ENCODE data around the gene ARHGDIB.

The ARHGDIB gene

DNA sequence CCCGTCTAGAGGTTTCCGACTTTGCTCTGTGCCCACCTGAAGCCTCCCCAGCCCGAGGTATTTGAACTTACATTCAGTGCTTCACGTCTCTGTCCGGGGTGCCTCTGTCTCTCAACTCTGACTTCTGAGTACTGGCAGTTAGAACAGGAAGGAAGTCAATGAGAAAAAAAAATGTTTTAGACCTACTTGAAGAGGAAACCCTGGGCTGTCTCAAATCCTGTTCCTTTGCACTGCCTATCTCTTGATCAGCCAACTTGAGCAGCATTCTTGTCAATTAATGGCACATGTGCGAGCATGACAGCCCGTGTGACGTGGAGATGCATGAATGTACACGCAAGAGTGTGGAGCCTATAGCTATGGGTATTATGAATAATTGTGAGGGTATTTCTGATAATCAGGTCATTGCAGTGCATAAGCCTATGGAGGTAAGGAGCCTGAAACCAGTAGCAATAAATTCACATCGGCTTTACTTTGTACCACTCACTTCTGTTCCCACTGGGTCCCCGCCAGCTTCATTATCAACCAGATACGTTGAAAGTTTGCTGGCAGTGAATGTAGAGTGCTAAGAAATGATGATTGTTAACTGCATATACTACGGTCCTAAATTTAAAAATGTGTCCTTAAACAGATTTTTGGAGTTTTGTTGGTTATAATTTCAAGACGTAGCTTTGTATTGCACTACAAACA is at the start of gene ARHGDIB:
Gene ARHGDIB (minus strand): TSS at position 136 of the 687 bp plus-strand sequence. CDS start 10,889 bp downstream, outside the sequence.
- DNase-seq, result no peak

DNA sequence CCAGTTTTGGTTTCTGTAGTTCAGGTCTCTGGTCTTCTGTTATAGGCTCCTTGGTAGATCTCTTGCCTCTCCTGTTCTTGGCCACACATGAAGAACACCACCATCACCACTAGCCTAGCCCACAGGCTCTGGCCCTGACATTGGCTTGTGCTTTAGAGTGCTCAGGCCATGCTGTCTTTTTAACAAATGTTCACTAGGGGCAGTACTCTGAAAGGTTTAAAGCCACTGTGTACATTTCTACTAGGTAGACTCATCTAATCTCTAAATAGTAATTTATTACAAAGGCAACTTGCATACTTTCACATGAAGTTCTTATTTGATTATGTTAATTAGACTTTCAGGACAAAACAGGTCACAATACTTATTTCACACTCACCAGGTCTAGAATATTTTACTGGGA is 49.8 kb upstream of the ARHGDIB start:
- DNase-seq, result no peak

DNA sequence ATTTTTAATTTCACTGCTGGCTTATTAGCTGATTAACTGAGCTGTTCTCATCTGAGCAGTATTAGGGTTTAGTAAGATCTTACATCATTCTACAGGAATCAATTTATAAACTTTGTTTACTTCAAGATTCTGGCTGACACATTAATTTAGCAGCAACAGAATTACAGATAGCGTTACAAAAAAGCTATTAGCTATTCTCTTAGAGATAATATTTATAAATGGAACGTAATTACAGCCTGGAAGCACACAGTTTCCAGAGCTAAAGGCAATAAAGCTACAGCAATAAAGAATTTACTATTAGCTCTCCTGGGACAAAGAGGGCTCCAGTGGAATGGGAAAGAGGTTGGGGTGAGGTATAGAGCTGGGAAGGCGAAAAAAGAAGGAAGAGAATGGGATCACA is 46.1 kb upstream of the ARHGDIB start:
- peak; percentile 12 for DNase-seq

DNA sequence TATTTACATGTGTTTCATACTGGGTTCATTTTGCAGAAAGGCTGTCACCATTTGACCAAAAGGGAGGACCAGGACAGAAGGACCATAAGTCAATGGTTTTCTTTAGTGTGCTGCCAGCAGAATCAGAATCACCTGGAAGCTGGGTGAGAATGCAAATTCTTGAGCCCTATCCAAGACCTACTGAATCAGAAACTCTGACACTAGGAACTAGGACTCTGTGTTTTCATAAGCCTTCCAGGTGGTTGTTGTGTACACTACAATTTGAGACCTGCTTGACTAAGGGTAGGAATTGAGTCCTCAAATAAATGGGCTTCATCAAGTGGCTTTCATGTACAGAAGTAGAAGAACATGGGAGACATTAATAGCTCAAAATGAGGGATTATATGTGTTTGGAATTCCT is 43.7 kb upstream of the ARHGDIB start:
- DNase-seq, result peak; percentile 90

DNA sequence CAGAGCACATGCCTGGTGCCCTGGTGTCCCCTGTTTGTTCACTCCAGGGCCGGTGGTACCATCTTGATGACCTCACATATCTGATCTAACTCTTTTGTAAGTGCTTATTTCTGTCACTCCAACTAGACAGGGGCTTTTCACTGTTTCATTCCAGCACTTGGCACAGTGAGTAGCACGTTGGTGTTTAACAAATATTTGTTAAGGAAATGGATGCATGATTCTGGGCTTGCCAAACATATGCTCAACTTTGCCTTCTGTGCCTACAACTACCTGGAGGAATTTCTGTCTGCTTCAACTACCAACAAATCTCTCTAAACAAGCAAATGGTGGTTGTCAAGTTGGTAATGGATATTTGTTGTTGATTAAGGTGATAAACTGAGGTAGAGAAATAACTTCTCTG is 43.0 kb upstream of the ARHGDIB start:
- DNase-seq, result no peak

DNA sequence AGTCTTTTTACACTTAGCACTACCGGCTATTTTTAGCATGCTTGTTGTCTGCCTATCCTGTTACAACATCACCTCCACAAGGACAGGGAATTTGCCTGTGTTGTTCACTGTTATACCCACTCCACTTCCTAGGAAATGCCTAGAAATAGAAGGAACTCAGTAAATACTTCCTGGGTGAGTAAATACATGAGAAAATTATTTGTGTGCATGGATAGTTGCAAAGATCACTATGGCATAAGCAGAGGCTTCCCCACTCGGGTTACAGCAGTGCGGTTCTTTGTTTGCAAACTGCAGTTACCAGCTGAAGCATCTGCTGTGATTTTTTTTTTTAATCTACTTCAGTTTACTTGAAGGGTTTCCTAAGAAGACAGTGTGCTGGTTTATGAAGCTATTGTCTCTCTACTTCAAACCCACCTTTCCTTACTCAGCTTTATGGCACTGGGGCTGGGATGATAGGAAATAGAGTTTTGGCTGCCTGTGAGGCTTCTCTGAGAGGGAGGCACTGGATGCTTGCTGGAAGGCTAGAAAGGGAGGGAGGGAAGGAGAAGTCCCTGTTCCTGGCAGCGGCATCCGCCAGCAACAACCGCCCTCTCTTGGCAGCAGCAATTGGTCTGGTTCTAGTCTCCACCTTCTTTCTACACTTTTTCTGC is 40.5 kb upstream of the ARHGDIB start:
- DNase-seq, result peak; percentile 21

DNA sequence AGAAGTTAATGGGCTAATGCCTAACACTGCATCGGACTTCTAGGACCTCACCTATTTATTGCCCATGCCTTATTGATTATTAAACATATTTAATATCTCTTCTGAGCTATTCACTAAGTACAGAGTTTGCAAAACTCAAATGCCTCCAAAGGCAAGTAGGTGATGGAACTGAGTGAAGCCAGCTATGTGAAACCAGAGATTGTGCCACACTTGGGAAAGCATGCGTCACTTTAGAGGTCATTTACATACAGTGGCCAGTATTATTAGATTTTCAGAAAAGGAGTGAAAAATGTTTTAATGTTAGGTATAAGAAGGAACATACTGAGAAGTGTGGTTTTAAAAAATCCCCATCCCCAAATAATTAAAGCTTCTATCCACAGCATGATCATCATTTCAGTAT is 39.2 kb upstream of the ARHGDIB start:
- DNase-seq, result no peak

DNA sequence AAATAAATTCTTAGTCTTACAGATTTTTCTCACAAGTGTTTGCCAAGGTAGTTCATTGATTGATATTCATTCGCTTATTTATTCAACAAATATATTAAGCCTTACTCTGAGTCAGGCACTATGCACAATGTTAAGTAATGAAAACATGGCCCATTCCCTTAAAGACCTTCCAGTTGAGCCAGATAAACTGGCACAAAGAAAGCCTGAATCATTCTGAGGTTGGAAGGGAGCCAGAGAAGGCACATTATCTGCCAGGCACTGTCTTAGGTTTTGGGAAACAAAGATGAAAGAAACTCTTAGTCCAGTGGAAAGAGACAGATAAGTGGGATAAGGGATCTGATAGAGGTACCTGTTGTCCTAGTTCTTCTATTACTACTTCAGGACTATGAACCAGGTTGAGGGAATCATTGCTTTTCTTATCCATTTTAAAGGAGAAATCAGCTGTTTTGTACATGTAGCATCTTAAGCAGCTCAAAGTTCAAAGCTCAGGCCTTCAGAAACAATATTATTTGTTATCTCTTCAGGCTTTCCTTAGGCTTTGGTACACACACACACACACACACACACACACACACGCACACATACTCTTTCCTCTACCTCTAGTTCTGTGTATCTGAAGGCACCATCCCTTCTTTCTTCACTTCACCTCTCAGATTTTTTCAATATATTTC is 38.4 kb upstream of the ARHGDIB start:
- DNase-seq, result no peak

DNA sequence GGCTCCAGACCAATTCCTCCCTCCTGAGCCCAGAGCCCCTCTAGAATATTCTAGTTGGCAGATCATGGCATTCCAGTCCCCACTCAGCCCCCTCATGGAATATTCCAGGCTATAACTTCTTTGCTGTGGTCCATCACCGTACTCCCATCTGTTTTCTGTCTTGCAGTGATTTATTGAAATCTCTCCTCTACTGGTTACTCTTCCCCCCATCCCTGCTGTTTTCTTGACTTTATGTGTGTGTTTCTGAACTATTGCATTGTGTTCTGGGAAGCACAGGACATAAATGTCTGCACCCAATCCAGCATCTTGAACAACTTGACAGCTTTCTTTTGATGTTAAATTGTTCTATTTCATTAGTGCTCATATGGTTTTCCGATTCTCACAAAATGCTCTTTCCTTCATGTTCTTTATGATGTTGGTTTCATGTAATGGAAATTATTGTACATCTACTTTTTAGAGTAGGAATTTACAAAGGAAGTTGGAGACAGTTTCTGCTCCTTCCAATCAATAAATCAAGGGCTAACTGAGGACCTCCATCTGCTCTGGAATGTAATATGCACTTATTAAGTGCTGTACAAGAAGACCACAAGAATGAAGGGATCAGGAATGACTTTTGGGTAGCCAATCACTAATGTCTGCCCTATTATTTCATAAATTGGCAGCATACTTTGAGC is 37.8 kb upstream of the ARHGDIB start:
- DNase-seq, result no peak

DNA sequence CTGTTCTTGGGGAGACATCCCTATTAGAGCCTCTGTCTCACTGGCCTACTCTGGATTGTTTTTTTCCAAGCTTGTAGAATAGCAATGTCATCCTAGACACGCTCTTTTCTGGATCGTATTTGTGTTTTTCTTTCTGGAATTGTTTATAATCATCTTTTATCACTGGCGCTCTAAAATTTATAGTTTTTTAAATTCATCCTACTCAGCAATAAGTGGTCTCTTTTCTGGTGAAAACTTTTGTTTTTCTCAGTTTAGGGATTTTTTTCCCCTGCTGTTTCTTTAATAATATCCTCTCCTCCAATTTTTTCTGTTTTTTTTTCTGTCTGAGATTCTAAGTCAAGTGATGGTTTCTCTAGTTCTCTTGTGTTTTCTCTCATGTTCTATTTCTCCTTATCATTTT is 36.6 kb upstream of the ARHGDIB start:
- DNase-seq, result no peak

DNA sequence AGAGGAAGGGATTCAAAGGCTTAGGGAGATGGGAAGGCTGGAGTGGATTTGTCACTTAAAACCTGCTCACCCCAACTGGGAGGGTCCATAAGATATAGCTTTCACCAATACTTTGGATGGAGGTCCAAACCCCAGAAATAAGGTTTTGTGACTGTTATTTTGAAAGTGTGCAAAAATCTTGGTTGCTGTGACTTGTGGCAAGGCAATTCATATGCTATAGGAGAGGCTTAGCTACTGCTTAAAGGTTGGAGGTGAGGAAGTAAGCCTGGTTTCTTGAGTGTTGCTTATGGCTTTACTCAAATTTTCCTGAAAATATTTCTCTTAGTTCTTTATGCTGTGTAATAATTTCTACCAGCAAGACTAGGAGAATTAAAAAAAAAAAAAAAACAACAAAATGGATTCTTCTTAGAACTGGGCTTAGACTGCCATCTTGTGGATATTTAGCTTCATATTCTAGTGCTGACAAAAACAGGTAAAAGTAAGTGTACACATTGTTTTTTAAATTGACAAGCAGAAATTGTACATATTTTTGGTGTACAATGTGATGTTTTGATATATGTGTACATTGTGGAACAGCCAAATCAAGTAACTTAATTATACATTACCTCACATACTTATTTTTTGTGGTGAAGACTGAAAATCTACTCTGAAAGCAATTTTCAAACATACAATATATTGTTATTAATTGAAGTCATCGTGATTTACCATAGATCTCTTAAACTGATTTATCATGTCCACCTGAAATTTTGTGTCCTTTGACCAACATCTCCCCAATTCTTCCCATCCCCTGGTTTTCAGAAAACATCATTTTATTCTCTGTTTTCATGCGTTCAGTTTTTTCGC is 34.4 kb upstream of the ARHGDIB start:
- DNase-seq, result peak; percentile 75

DNA sequence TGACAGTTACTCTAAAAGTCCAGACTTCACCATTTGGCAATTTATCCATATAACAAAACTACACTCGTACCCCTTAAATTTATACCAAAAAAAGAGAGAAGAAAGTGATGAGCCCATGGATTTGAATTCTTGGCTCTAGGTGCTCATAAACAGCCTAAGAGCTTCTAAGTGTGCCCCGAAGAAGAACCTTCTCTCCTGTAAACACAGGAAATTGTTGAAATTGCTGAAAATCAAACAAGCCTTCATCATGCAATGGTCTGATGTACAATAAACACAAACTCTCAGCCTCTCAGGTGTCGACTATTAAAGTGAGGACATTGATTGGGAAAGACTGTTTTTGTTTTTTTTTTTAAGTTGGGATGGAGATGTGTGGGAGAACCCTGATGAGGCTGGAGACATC is 33.2 kb upstream of the ARHGDIB start:
- no peak for DNase-seq

DNA sequence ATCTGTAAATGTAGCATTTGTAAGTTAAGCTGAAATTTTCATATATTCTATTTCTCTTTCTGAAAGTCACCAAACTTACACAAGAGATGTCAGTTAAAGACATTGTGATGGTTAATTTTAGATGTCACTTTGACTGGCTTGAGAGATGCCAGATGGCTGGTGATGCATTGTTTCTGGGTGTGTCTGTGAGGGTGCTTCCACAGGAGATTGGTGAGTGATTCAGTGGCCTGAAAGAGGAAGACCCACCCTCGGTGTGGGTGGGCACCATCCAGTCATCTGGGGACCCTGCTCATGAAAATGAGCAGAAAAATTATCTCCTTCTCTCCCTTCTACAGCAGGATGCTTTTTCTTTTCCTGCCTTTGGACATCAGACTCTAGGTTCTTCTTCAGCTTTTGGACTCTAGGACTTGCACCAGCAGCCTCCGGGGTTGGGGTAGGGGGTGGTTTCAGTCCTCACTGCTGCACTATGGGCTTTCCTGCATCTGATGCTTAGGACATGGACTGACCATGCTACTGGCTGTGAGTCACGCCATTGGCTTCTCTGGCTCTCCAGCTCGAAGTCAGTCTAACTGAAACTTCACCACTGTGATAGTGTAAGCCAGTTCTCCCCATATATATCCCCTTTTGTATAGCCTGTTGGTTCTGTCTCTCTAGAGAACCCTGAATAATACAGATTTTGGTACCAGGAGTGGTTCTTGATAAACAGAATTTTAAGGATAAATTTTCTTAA is 32.3 kb upstream of the ARHGDIB start:
- no peak for DNase-seq

DNA sequence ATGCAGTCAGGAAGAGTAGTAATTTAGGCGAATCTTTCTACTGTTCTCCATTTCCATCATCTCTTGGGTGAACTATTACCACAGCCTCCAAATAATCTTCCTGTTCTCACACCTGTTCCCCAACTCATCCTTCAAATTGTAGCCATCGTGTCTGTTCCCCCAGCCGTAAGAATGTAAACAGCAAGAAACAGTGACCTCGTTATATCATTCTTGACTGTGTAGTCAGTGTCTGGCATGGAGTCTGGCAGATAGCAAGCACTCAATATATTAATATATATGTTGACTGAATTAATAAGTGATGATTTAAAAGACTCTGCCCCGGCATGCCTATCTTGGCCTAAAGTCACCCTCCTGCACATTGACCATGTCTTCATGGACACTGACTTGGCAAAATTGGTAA is 31.7 kb upstream of the ARHGDIB start:
- DNase-seq, result no peak

DNA sequence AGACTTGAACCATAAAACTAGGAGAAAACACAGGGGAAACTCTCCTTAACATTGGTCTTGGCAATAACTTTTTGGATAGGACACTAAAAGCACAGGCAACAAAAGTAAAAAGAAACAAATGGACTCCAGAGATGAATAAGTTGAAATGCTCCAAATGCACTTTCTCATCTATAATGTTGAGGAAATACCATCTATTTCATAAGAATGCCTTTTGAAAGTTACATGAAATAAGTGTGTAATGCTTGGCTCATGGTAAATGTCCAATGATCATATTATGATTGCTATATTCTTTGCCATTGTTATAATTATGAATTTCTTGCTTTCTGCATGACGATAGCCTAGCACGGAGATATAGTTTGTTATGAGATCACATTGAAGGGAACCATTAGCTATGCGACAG is 31.3 kb upstream of the ARHGDIB start:
- DNase-seq, result no peak

DNA sequence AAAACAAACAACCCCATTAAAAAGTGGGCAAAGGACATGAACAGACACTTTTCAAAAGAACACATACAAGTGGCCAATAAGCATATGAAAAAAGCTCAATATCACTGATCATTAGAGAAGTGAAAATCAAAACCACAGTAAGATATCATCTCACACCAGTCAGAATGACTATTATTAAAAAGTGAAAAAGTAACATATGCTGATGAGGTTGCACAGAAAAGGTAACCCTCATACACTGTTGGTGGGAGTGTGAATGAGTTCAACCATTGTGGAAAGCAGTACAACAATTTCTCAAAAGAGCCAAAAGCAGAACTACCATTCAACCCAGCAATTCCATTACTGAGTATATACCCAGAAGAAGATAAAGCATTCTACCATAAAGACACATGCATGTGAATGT is 29.7 kb upstream of the ARHGDIB start:
- no peak for DNase-seq

DNA sequence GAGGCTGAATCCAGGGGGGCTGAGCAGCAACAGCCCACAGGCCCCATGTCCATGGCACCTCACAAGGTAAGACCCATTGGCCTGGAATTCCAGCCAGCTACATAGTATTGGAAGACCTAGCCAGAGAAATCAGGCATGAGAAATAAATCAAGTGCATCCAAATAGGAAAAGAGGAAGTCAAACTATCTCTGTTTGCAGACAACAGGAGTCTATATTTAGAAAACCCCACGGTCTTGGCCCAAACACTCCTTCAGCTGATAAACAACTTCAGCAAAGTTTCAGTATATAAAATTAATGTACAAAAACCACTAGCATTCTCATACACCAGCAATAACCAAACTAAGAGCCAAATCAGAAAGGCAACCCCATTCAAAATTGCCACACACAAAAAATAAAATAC is 28.4 kb upstream of the ARHGDIB start:
- DNase-seq, result no peak

DNA sequence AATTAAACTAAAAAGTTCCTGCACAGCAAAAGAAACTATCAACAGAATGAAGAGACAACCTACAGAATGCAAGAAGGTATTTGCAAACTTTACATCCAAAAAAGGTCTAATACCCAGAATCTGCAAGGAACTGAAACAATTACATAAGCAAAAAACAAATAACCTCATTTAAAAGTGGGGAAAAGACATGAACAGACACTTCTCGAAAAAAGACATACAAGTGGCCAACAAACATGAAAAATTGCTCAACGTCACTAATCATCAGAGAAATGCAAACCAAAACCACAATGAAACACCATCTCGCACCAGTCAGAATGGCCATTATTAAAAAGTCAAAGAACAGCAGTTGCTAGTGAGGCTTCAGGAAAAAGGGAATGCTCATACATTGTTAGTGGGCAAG is 26.6 kb upstream of the ARHGDIB start:
- no peak for DNase-seq

DNA sequence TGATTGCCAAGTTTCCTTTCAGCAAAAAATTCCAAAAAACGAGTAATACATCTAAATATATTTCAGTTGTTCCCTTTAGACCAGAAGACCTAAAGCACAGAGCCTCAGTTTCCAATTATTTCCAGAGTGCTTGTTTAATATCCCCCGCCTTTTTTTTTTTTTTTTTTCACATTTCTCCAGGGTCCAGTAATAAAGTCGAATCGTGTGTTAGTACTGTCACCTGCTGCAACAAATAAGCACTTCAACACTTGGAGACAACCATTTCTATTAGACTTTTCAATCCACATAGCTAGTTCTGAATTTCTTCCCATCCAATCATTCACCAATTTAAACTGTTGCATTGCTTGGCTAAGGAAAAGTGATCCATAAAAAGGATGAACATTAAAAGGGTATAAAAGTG is 25.0 kb upstream of the ARHGDIB start:
- no peak for DNase-seq

DNA sequence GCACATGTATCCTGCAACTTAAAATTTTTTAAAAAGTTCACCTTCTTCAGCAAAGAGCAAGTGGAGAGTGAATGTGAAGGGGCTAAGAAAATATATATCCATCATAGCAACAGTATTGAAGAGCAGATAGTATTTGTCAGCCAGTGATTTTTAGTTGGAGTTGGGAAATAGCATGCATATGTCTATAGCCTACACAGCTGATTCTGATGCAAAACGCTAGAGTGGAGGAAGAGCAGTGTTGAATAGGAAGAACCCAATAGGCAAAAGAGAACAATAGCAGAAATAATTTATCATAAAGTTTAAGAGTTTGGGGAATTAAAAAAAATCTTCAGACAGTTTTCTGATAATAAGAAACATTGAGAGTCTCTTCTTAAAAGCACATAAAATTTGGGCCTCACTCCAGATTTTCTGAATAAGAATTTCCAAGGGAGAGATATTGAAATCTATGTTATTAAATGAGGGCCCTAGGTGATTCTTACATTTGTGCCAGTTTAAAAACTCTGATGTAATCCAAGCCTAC is 23.4 kb upstream of the ARHGDIB start:
- no peak for DNase-seq

DNA sequence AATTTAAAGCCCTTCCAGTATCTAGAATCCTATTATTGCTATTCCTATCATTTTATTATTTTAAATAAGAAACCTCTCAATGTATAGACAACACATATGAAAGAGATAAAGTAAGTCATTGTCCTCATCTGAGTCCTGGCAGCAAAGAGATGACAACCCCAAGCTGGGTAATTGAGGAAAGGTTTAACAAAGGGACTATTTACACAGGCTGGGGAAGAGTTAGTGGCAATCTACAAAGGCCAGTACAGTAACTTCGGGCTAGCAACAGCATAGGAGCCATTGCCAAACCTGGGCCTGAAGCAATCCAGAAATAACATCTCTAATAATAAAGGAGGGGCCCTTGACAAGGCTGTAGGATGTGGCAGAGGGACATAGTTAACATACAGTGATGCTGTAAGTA is 22.6 kb upstream of the ARHGDIB start:
- DNase-seq, result no peak

DNA sequence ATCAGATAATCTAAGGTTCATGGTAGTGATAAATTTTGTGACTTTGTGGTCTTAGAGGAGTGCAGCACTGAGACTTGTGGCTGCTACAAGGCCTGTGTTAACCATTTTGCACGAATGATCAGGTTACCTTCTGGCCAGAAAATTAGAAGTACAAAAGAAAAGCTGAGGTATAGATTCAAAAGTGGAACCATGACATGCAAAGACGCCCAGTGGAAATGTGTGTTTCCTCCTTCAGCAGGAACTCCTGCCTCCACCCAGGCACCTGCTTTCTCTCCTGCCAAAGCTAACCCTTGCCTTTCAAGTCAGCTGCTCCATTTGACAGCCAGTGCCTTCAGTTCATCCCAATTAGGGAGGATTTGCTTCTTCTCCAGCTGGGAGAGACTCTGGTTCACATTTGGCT is 21.6 kb upstream of the ARHGDIB start:
- no peak for DNase-seq

Measured in NCI-H1105 treated with DMSO at 0.1 percent for 48 hours (cell line).